SK-N-SH (cell line): ENCODE data around the gene ARL4A. TPM values are rescaled to one million over a fixed set of nuclear protein-coding genes. Genes with fewer than 3 reads are reported as not detected.

Experiments
- CTCF ChIA-PET: fragments of 300-600, 350-600 bp; formaldehyde crosslinking; extraction: SDS; loops from one replicate; lab custom pipeline; 2021; lab: Yijun Ruan, JAX
- POLR2A ChIA-PET: fragments of 350-600 bp; sonication (Branson Sonifier 250); formaldehyde crosslinking; extraction: SDS; loops from one replicate; lab custom pipeline; 2020; ENCODE audit warnings: antibody characterized with exemption, inconsistent platforms; lab: Yijun Ruan, JAX
- DNase-seq: peaks from one replicate; pipeline ENCODE4 v3.0.0; 2012
- H2AFZ ChIP-seq: fragments of 200-600 bp; sonication (generic); 2 replicates; pipeline ENCODE4 v1.8.1; 2016; ENCODE audit warnings: antibody characterized with exemption, mild to moderate bottlenecking, low read depth
- H3F3A ChIP-seq: fragments of 200-600 bp; sonication (generic); replicated peaks from 2 replicates; pipeline ENCODE3; 2016; ENCODE audit warnings: antibody characterized with exemption, mild to moderate bottlenecking; ENCODE audit not compliant: insufficient read depth
- H3K27ac ChIP-seq, 2 experiments: fragments of 200-500 bp in 1 of 2; fragments of 200-600 bp in 1 of 2; sonication (Bioruptor generic) in 1 of 2; sonication (generic), shearing (Covaris generic) in 1 of 2; 2 replicates each; pipeline versions ENCODE4 v1.5.1 to v1.6.1; 2014 to 2016; ENCODE audit warnings: low read depth in 2 of 2, inconsistent platforms in 1 of 2, low read length in 1 of 2, mild to moderate bottlenecking in 1 of 2, mixed read lengths in 1 of 2
- H3K27me3 ChIP-seq: fragments of 200-600 bp; sonication (generic), shearing (Covaris generic); 2 replicates; pipeline ENCODE4 v1.6.1; 2016; ENCODE audit warnings: mixed run types; ENCODE audit not compliant: insufficient read depth
- H3K36me3 ChIP-seq, 2 experiments: fragments of 200-500 bp in 1 of 2; fragments of 200-600 bp in 1 of 2; sonication (Bioruptor generic) in 1 of 2; sonication (generic) in 1 of 2; replicated peaks in 1 of 2; 2 replicates each; pipeline versions ENCODE3 to v1.5.1; 2014 to 2016; ENCODE audit warnings: low read length in 1 of 2, mild to moderate bottlenecking in 1 of 2; ENCODE audit not compliant: insufficient read depth in 2 of 2, control insufficient read depth in 1 of 2
- H3K4me1 ChIP-seq, 2 experiments: fragments of 200-500 bp in 1 of 2; fragments of 200-600 bp in 1 of 2; sonication (Bioruptor generic) in 1 of 2; sonication (generic), shearing (Covaris generic) in 1 of 2; 2 replicates each; pipeline versions ENCODE4 v1.5.1 to v1.6.1; 2014 to 2016; ENCODE audit warnings: low read depth in 1 of 2, low read length in 1 of 2, mixed run types in 1 of 2; ENCODE audit not compliant: insufficient read depth in 2 of 2, control insufficient read depth in 1 of 2
- H3K4me2 ChIP-seq: fragments of 200-600 bp; sonication (generic), shearing (Covaris generic); 2 replicates; pipeline ENCODE4 v1.6.1; 2017; ENCODE audit warnings: mixed run types
- H3K4me3 ChIP-seq, 2 experiments: fragments of 200-500 bp in 1 of 2; fragments of 200-600 bp in 1 of 2; sonication (Bioruptor generic) in 1 of 2; sonication (generic), shearing (Covaris generic) in 1 of 2; 2 replicates each; pipeline versions ENCODE4 v1.5.1 to v1.8.1; 2014 to 2016; ENCODE audit warnings: low read depth in 2 of 2, inconsistent platforms in 1 of 2, low read length in 1 of 2, mild to moderate bottlenecking in 1 of 2, mixed read lengths in 1 of 2, moderate library complexity in 1 of 2
- H3K79me2 ChIP-seq: fragments of 200-600 bp; sonication (generic); 2 replicates; pipeline ENCODE4 v1.8.1; 2017; ENCODE audit warnings: mild to moderate bottlenecking; ENCODE audit not compliant: insufficient read depth
- H3K9ac ChIP-seq: fragments of 200-600 bp; sonication (generic); 2 replicates; pipeline ENCODE4 v1.6.1; 2017; ENCODE audit warnings: mixed run types
- H3K9me2 ChIP-seq: fragments of 200-600 bp; sonication (generic); 2 replicates; pipeline ENCODE4 v1.6.1; 2017; ENCODE audit warnings: mixed run types
- H3K9me3 ChIP-seq: fragments of 200-600 bp; sonication (generic); 2 replicates; pipeline ENCODE4 v1.6.1; 2017; ENCODE audit warnings: mixed run types, mild to moderate bottlenecking, moderate library complexity
- H4K20me1 ChIP-seq: fragments of 200-600 bp; sonication (generic); 2 replicates; pipeline ENCODE4 v1.6.1; 2017; ENCODE audit warnings: mild to moderate bottlenecking, mixed run types; ENCODE audit not compliant: insufficient read depth
- CTCF ChIP-seq: fragments of 200-600 bp; sonication (generic); IDR thresholded peaks from 2 replicates; pipeline ENCODE4 v1.6.1; 2017; ENCODE audit warnings: antibody characterized with exemption, mild to moderate bottlenecking, moderate library complexity
- ELF1 ChIP-seq: IDR thresholded peaks from 2 replicates; pipeline ENCODE4 v1.4.0; 2012
- EP300 ChIP-seq, 2 experiments: IDR thresholded peaks; 2 replicates each; pipeline versions ENCODE4 v1.4.0 to v1.6.1; 2012; ENCODE audit warnings: borderline replicate concordance in 1 of 2, low read depth in 1 of 2, low read length in 1 of 2
- EZH2phosphoT487 ChIP-seq: fragments of 200-600 bp; sonication (generic); IDR thresholded peaks from 2 replicates; pipeline ENCODE4 v1.6.1; 2017; ENCODE audit warnings: low read depth, mixed run types, mild to moderate bottlenecking, antibody characterized with exemption, moderate library complexity, borderline replicate concordance
- FOXM1 ChIP-seq: IDR thresholded peaks from 2 replicates; pipeline ENCODE4 v1.4.0; 2012; ENCODE audit warnings: low read depth, mild to moderate bottlenecking
- GABPA ChIP-seq: IDR thresholded peaks from 2 replicates; pipeline ENCODE4 v1.4.0; 2012; ENCODE audit warnings: low read depth, mild to moderate bottlenecking
- GATA2 ChIP-seq: sonication (generic); formaldehyde crosslinking; IDR thresholded peaks from 2 replicates; pipeline ENCODE4 v1.5.0; 2020; ENCODE audit warnings: mild to moderate bottlenecking, missing genetic modification reagents
- IRF3 ChIP-seq: fragments of 150-350 bp; IDR thresholded peaks from 2 replicates; pipeline ENCODE4 v1.6.1; 2016; ENCODE audit warnings: mild to moderate bottlenecking, low read depth, low read length
- JUND ChIP-seq: IDR thresholded peaks from 2 replicates; pipeline ENCODE4 v1.4.0; 2012
- MAX ChIP-seq: IDR thresholded peaks from 2 replicates; pipeline ENCODE4 v1.4.0; 2012; ENCODE audit warnings: low read depth
- MEF2A ChIP-seq: IDR thresholded peaks from 2 replicates; pipeline ENCODE4 v1.4.0; 2012; ENCODE audit warnings: low read depth, borderline replicate concordance
- MXI1 ChIP-seq: IDR thresholded peaks from 2 replicates; pipeline ENCODE4 v1.6.1; 2012; ENCODE audit warnings: mild to moderate bottlenecking, low read depth, low read length, improper control_type of control experiment
- NFIC ChIP-seq: IDR thresholded peaks from 2 replicates; pipeline ENCODE4 v1.4.0; 2012; ENCODE audit warnings: borderline replicate concordance
- NRF1 ChIP-seq: IDR thresholded peaks from 2 replicates; pipeline ENCODE4 v1.6.1; 2012; ENCODE audit warnings: low read depth, mild to moderate bottlenecking, low read length
- PBX3 ChIP-seq: IDR thresholded peaks from 2 replicates; pipeline ENCODE4; 2012
- POLR2AphosphoS5 ChIP-seq: IDR thresholded peaks from 2 replicates; pipeline ENCODE4 v1.6.1; 2012; ENCODE audit warnings: low read depth, low read length
- RAD21 ChIP-seq: IDR thresholded peaks from 2 replicates; pipeline ENCODE4 v1.6.1; 2012; ENCODE audit warnings: mild to moderate bottlenecking, low read length
- RXRA ChIP-seq: IDR thresholded peaks from 2 replicates; pipeline ENCODE4 v1.4.0; 2012; ENCODE audit warnings: low read depth, mild to moderate bottlenecking, borderline replicate concordance
- SIN3A ChIP-seq: IDR thresholded peaks from 2 replicates; pipeline ENCODE4 v1.6.1; 2012; ENCODE audit warnings: low read depth, mild to moderate bottlenecking, low read length, moderate library complexity, borderline replicate concordance
- TAF1 ChIP-seq: IDR thresholded peaks from 2 replicates; pipeline ENCODE4 v1.6.1; 2012; ENCODE audit warnings: low read depth, mild to moderate bottlenecking, low read length, moderate library complexity, borderline replicate concordance
- TCF12 ChIP-seq: IDR thresholded peaks from 2 replicates; pipeline ENCODE4 v1.4.0; 2012
- TEAD4 ChIP-seq: IDR thresholded peaks from 2 replicates; pipeline ENCODE4 v1.4.0; 2012; ENCODE audit warnings: mild to moderate bottlenecking, borderline replicate concordance; ENCODE audit not compliant: insufficient read depth
- USF1 ChIP-seq: IDR thresholded peaks from 2 replicates; pipeline ENCODE4 v1.4.0; 2012; ENCODE audit warnings: low read depth, borderline replicate concordance
- YY1 ChIP-seq: IDR thresholded peaks from 2 replicates; pipeline ENCODE4 v1.4.0; 2012; ENCODE audit warnings: low read depth, mild to moderate bottlenecking
- WGBS: methylation state at CpG from one replicate; pipeline ENCODE4 v1.1.6; 2017; ENCODE audit warnings: low lambda C conversion rate; 5-methylcytosine and 5-hydroxymethylcytosine counted together
- polyA plus RNA-seq, 3 experiments: library from polyadenylated mRNA; depleted of rRNA; stranded (reverse); fragments of >200 nt; gene quantifications; 2 replicates each; pipeline ENCODE4 v1.2.3, GENCODE V29; 2012

Gene ARL4A
- polyA plus RNA-seq, 1 of the 3 experiments (the other 2 are of a cell fraction): 5.5 TPM

GRCh38 chr7:12731214-12731656, 43.8 kb downstream of the ARL4A start:
- no peak for DNase-seq

GRCh38 chr7:12731775-12732174, 44.3 kb downstream of the ARL4A start:
- no peaks in the 10 kb centered on the region for H3K9me3 ChIP-seq
- H4K20me1 ChIP-seq: no peaks in the 10 kb centered on the region
- no peak overlapping the region for H3K9ac ChIP-seq
- 69% methylated on average over 2 of the region's 2 CpGs for WGBS
- H3F3A ChIP-seq: no peaks in the 10 kb centered on the region
- 0 out of 2 replicates have a peak overlapping the region, but pooled peaks have one; percentile 7 for H2AFZ ChIP-seq
- no peak for DNase-seq
- no peaks in the 10 kb centered on the region for H3K36me3 ChIP-seq
- ChIA-PET POLR2A (no interaction called here), CTCF (interaction anchor here (1.3 to 1.6 kb wide), 2 partner anchors 14 to 45 kb away, joined by 3 to 4 read pairs; no protein-coding TSS in a partner anchor)
- no peaks in the 10 kb centered on the region for H3K9me2 ChIP-seq
- H3K79me2 ChIP-seq: no peaks in the 10 kb centered on the region
- no peak overlapping the region for H3K27ac ChIP-seq
- peaks cover 0 to 5% of the 10 kb centered on the region in 2 experiments; a peak in 2 of 4 replicates for H3K4me1 ChIP-seq
- no peak overlapping the region for H3K4me2 ChIP-seq
- H3K4me3 ChIP-seq: no peak overlapping the region
- H3K27me3 ChIP-seq: no peaks in the 10 kb centered on the region
- no peak for TF ChIP-seq NFIC
- TF ChIP-seq GABPA: no peak
- no peak for TF ChIP-seq POLR2AphosphoS5
- TF ChIP-seq USF1: no peak
- no peak for TF ChIP-seq RXRA
- no peak for TF ChIP-seq JUND
- no peak for TF ChIP-seq MEF2A
- no peak for TF ChIP-seq TEAD4
- TF ChIP-seq YY1: no peak
- no peak for TF ChIP-seq IRF3
- TF ChIP-seq EP300 (IDR thresholded peaks at IDR 0.05; ENCODE audit: borderline replicate concordance in 1 of 2, low read depth in 1 of 2, low read length in 1 of 2): no peak
- TF ChIP-seq MAX: no peak

More at GRCh38 chr7:12731214-12731656, 43.8 kb downstream of the ARL4A start:
- TF ChIP-seq GATA2 (CRISPR knock-in tag) (no peak), YY1 (no peak), CTCF (no peak), TCF12 (no peak), MXI1 (no peak), RAD21 (no peak; the same call in 1 of the 2 replicates), TAF1 (no peak), EP300 (IDR thresholded peaks at IDR 0.05; ENCODE audit: borderline replicate concordance in 1 of 2, low read depth in 1 of 2, low read length in 1 of 2) (no peak), EZH2phosphoT487 (no peak), ELF1 (no peak), RXRA (no peak), FOXM1 (no peak), SIN3A (no peak), NRF1 (no peak), MEF2A (no peak), PBX3 (no peak)
- Histone ChIP-seq H3K9ac (no peak overlapping the region), H3K79me2 (no peaks in the 10 kb centered on the region), H3K27me3 (no peaks in the 10 kb centered on the region), H3K9me2 (no peaks in the 10 kb centered on the region), H3F3A (no peaks in the 10 kb centered on the region), H3K36me3 (no peaks in the 10 kb centered on the region), H3K4me2 (no peak overlapping the region), H3K4me1 (peaks cover 0 to 5% of the 10 kb centered on the region in 2 experiments; a peak in 2 of 4 replicates), H3K9me3 (no peaks in the 10 kb centered on the region), H2AFZ (0 out of 2 replicates have a peak overlapping the region, but pooled peaks have one; percentile 7), H3K4me3 (no peak overlapping the region), H3K27ac (no peak overlapping the region), H4K20me1 (no peaks in the 10 kb centered on the region)
- ChIA-PET CTCF (interaction anchor here (1.3 kb wide), 1 partner anchor 45 kb away, joined by 4 read pairs; no protein-coding TSS in a partner anchor), POLR2A (no interaction called here)
- 88% methylated on average over 1 of the region's 1 CpG for WGBS
